OCI-LY7 (cell line): Measurements from ENCODE around the gene RNF126.

Source experiments
- EZH2phosphoT487 ChIP-seq: fragments of 200-600 bp; sonication (generic); IDR thresholded peaks from 2 replicates; pipeline ENCODE4 v1.6.1; 2018; ENCODE audit warnings: low read depth, borderline replicate concordance, mild to moderate bottlenecking, mixed run types, antibody characterized with exemption, low read length, moderate library complexity, mixed read lengths
- TF ChIP-seq, protein P1 (sequence below): fragments of 200-600 bp; sonication (generic); conservative IDR thresholded peaks from 2 replicates; pipeline ENCODE4 v1.5.1; 2014; ENCODE audit warnings: mild to moderate bottlenecking, antibody characterized with exemption, low read length, moderate library complexity, mixed read lengths

DNA sequence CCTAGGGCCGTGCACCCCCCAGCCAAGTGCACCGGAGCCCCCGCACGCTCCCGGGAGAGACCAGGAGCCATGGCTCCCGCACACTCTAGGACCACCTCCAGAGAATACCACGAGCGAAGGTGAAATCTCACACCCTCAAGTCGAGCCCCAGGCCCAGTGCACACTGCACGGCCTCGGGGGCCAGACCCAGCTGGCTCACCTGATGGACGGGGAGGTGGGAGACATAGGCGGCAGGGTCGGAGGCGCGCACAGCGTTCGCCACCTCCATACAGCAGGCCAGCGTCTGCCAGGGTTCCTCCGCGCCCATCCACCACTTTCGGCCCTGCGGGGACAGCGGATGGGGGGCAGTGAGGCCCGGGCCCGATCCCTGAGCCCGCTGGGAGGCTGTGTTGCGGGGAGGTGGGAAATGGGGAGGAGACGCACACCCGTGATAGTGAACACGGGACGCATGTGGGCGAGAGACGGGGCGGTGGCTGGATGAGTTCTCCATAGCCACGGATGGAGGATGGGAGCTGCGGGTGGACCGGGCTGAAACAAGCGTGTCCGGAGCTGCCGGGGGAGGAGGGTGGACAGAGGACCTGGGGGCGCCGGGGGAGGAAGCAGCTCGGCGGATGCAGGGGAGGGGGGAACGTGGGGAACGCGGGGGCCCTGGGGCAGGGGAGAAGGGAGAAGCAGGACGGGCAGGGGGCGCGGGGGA, 42.7 kb downstream of the RNF126 start:
- TF ChIP-seq, protein P1, sequence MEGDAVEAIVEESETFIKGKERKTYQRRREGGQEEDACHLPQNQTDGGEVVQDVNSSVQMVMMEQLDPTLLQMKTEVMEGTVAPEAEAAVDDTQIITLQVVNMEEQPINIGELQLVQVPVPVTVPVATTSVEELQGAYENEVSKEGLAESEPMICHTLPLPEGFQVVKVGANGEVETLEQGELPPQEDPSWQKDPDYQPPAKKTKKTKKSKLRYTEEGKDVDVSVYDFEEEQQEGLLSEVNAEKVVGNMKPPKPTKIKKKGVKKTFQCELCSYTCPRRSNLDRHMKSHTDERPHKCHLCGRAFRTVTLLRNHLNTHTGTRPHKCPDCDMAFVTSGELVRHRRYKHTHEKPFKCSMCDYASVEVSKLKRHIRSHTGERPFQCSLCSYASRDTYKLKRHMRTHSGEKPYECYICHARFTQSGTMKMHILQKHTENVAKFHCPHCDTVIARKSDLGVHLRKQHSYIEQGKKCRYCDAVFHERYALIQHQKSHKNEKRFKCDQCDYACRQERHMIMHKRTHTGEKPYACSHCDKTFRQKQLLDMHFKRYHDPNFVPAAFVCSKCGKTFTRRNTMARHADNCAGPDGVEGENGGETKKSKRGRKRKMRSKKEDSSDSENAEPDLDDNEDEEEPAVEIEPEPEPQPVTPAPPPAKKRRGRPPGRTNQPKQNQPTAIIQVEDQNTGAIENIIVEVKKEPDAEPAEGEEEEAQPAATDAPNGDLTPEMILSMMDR: no peak
- no peak for TF ChIP-seq EZH2phosphoT487
